HepG2 (cell line): ENCODE measurements around the gene MGST2.

Source experiments
- IKZF1 ChIP-seq: fragments of 450-650 bp; IDR thresholded peaks from 2 replicates; pipeline ENCODE4 v1.7.1; 2016
- SMARCC2 ChIP-seq: fragments of 450-650 bp; IDR thresholded peaks from 2 replicates; pipeline ENCODE4 v1.6.1; 2017; ENCODE audit warnings: antibody characterized with exemption, mild to moderate bottlenecking

DNA sequence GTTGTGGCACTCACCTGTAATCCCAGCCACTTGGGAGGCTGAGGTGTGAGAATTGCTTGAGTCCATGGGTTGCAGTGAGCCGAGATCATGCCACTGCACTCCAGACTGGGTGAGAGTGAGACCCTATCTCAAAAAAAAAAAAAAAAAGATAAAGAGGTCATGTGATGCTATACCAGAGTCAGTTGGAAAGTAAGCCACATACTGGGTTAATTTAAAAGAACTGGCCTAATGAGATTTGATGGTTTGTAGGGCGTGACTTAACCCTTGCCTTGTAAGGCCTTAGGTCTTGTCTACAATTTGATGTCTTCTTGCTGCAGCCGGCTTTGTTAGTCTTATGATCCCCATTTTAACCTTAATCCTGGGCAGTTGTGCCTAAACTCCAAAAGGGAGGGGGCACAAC is 5.2 kb downstream of the MGST2 start:
- no peak for TF ChIP-seq IKZF1
- TF ChIP-seq SMARCC2: no peak
